Gastrocnemius medialis (tissue), 4 donors: Measurements from ENCODE around the gene PVRIG.

Experiments
- CTCF ChIP-seq, 5 experiments: fragments of 450-650 bp in 3 of 5; fragments of 200-600 bp in 2 of 5; sonication (generic) in 2 of 5; IDR thresholded peaks in 4 of 5; conservative IDR thresholded peaks in 1 of 5; 1 replicate in 4 of 5; 2 replicates in 1 of 5; pipeline ENCODE4 v1.5.1; 2016 to 2019; ENCODE audit warnings: antibody characterized with exemption in 5 of 5, mild to moderate bottlenecking in 3 of 5, moderate library complexity in 3 of 5
- POLR2A ChIP-seq, 2 donors: fragments of 450-650 bp; IDR thresholded peaks; one replicate each; pipeline ENCODE4 v1.6.1; 2017; ENCODE audit warnings: antibody characterized with exemption in 2 of 2, mild to moderate bottlenecking in 2 of 2, moderate library complexity in 2 of 2

GRCh38 chr7:100221231-100221718, 1.5 kb downstream of the PVRIG start:
- no peak for TF ChIP-seq CTCF (IDR thresholded peaks at IDR 0.05 in 4 of 5, conservative IDR thresholded peaks at IDR 0.05 in 1 of 5)
- no peak for TF ChIP-seq POLR2A (IDR thresholded peaks at IDR 0.05)
